Activated naive CD4-positive, alpha-beta T cell treated with anti-CD3 and anti-CD28 coated beads, Interleukin-2, amount 10 ng/mL, durations not matched to agents 7 days and 5 days (primary cell): ENCODE measurements around the gene NELL2.

Source experiments
- CTCF ChIA-PET: fragments of 350-600 bp; sonication (Branson Sonifier 250); formaldehyde crosslinking; loops from one replicate; lab custom pipeline; 2021; ENCODE audit warnings: antibody characterized with exemption; lab: Charles Lee
- DNase-seq: peaks from one replicate; pipeline ENCODE4 v3.0.0-alpha.2; 2020
- H3K27ac Mint-ChIP-seq: one replicate; pipeline ENCODE4 v1.8.0; 2021; ENCODE audit warnings: mild to moderate bottlenecking, moderate library complexity, mixed read lengths
- H3K27me3 Mint-ChIP-seq: one replicate; pipeline ENCODE4 v1.8.0; 2021; ENCODE audit warnings: mild to moderate bottlenecking, mixed read lengths
- H3K36me3 Mint-ChIP-seq: one replicate; pipeline ENCODE4 v1.8.0; 2021; ENCODE audit warnings: mixed read lengths
- H3K4me1 Mint-ChIP-seq: one replicate; pipeline ENCODE4 v1.8.0; 2021; ENCODE audit warnings: mixed read lengths
- H3K4me3 Mint-ChIP-seq: one replicate; pipeline ENCODE4 v1.8.0; 2021; ENCODE audit warnings: mild to moderate bottlenecking, moderate library complexity, mixed read lengths
- H3K9me3 Mint-ChIP-seq: one replicate; pipeline ENCODE4 v1.8.0; 2021; ENCODE audit warnings: mixed read lengths

Gene NELL2

GRCh38 chr12:44570036-44570583, 306.0 kb downstream of the NELL2 start:
- Mint-ChIP-seq H3K27ac (no peak overlapping the region), H3K4me1 (no peaks in the 10 kb centered on the region), H3K9me3 (no peaks in the 10 kb centered on the region), H3K4me3 (no peak overlapping the region), H3K36me3 (no peaks in the 10 kb centered on the region), H3K27me3 (no peaks in the 10 kb centered on the region)
- CTCF ChIA-PET = no interaction called here
- no peak for DNase-seq

- Mint-ChIP-seq H3K27me3 (no peaks in the 10 kb centered on the region), H3K4me3 (no peak overlapping the region), H3K36me3 (no peaks in the 10 kb centered on the region), H3K9me3 (no peaks in the 10 kb centered on the region), H3K4me1 (no peaks in the 10 kb centered on the region), H3K27ac (no peak overlapping the region)
- no peak for DNase-seq
- CTCF ChIA-PET = no interaction called here
Measured at GRCh38 chr12:44565163-44565562, 311.0 kb downstream of the NELL2 start.

DNA sequence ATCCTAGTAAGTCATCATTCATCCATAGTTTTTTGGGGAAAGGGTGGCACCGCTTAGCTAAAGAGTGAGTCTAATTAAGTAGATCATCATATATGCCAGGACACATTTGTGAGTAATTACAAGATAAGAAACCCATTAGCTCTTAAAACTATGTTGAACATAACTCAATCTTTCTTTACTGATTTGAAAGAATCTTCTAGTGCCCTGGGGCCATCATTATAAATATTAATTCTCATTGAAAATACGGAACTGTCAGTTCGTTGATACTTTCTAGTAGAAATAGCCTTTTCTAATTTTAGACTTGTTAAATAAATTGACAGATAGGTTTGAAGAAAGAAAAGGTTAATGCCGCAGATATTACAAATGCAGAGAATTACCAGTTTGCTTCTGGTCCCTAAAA, 312.6 kb downstream of the NELL2 start:
- Mint-ChIP-seq H3K36me3 (no peaks in the 10 kb centered on the region), H3K4me3 (no peak overlapping the region), H3K27me3 (no peaks in the 10 kb centered on the region), H3K27ac (no peak overlapping the region), H3K4me1 (no peaks in the 10 kb centered on the region), H3K9me3 (no peaks in the 10 kb centered on the region)
- DNase-seq = no peak
- CTCF ChIA-PET = no interaction called here

- Mint-ChIP-seq H3K4me1 (no peaks in the 10 kb centered on the region), H3K9me3 (peaks cover 3% of the 10 kb centered on the region), H3K36me3 (peaks cover 5% of the 10 kb centered on the region), H3K27ac (no peak overlapping the region), H3K27me3 (no peaks in the 10 kb centered on the region), H3K4me3 (no peak overlapping the region)
- CTCF ChIA-PET = no interaction called here
- DNase-seq = no peak
Measured at GRCh38 chr12:44558340-44559100, 317.6 kb downstream of the NELL2 start.

GRCh38 chr12:44555454-44555853, 320.7 kb downstream of the NELL2 start:
- no peak for DNase-seq
- H3K4me3 Mint-ChIP-seq = no peak overlapping the region
- H3K27ac Mint-ChIP-seq = no peak overlapping the region
- H3K36me3 Mint-ChIP-seq = peaks cover 5% of the 10 kb centered on the region
- CTCF ChIA-PET = interaction anchor here (0.9 kb wide), 1 partner anchor 23 kb away, joined by 3 read pairs; no protein-coding TSS in a partner anchor
- no peaks in the 10 kb centered on the region for H3K4me1 Mint-ChIP-seq
- H3K9me3 Mint-ChIP-seq = peaks cover 3% of the 10 kb centered on the region
- H3K27me3 Mint-ChIP-seq = no peaks in the 10 kb centered on the region

- no peaks in the 10 kb centered on the region for H3K9me3 Mint-ChIP-seq
- peaks cover 4% of the 10 kb centered on the region for H3K4me1 Mint-ChIP-seq
- CTCF ChIA-PET = no interaction called here
- DNase-seq = no peak
- peaks cover 2% of the 10 kb centered on the region for H3K36me3 Mint-ChIP-seq
- H3K27me3 Mint-ChIP-seq = no peaks in the 10 kb centered on the region
- no peak overlapping the region for H3K4me3 Mint-ChIP-seq
- H3K27ac Mint-ChIP-seq = no peak overlapping the region
Measured at GRCh38 chr12:44551631-44552030, 324.5 kb downstream of the NELL2 start.

GRCh38 chr12:44550377-44550776, 325.7 kb downstream of the NELL2 start:
- Mint-ChIP-seq H3K36me3 (peaks cover 2% of the 10 kb centered on the region), H3K27me3 (no peaks in the 10 kb centered on the region), H3K4me1 (peaks cover 4% of the 10 kb centered on the region), H3K9me3 (no peaks in the 10 kb centered on the region), H3K27ac (no peak overlapping the region), H3K4me3 (no peak overlapping the region)
- CTCF ChIA-PET = no interaction called here
- DNase-seq = no peak

DNA sequence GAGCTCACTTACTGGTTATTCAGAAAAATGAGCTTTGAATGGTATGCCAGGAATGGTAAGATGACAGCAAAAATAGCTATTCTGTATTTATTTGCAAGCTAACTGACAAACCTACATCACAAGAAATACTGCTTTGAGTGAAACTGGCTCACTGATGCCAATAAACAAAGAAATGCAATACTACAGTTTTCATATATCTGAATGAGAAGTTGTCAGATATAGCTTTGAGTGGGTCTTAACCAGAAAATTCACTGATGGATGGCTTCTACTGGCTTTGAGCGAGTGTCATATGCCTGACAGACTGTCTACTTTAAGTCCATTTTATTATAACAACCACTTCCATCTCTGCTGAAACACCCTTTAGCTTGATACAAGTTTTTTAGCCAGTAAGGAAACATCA, 330.1 kb downstream of the NELL2 start:
- DNase-seq = no peak
- peaks cover 2% of the 10 kb centered on the region for H3K36me3 Mint-ChIP-seq
- H3K27ac Mint-ChIP-seq = no peak overlapping the region
- H3K9me3 Mint-ChIP-seq = no peaks in the 10 kb centered on the region
- CTCF ChIA-PET = no interaction called here
- peaks cover 4% of the 10 kb centered on the region for H3K4me1 Mint-ChIP-seq
- H3K4me3 Mint-ChIP-seq = no peak overlapping the region
- no peaks in the 10 kb centered on the region for H3K27me3 Mint-ChIP-seq

GRCh38 chr12:44544018-44544417, 332.1 kb downstream of the NELL2 start:
- DNase-seq = no peak
- no peak overlapping the region for H3K27ac Mint-ChIP-seq
- no peaks in the 10 kb centered on the region for H3K36me3 Mint-ChIP-seq
- H3K27me3 Mint-ChIP-seq = no peaks in the 10 kb centered on the region
- H3K4me3 Mint-ChIP-seq = no peak overlapping the region
- no peaks in the 10 kb centered on the region for H3K9me3 Mint-ChIP-seq
- CTCF ChIA-PET = no interaction called here
- H3K4me1 Mint-ChIP-seq = peaks cover 3% of the 10 kb centered on the region

- Mint-ChIP-seq H3K27me3 (no peaks in the 10 kb centered on the region), H3K27ac (no peak overlapping the region), H3K9me3 (no peaks in the 10 kb centered on the region), H3K4me1 (no peaks in the 10 kb centered on the region), H3K4me3 (no peak overlapping the region), H3K36me3 (no peaks in the 10 kb centered on the region)
- CTCF ChIA-PET = no interaction called here
- DNase-seq = no peak
Measured at GRCh38 chr12:44542716-44543115, 333.4 kb downstream of the NELL2 start.

DNA sequence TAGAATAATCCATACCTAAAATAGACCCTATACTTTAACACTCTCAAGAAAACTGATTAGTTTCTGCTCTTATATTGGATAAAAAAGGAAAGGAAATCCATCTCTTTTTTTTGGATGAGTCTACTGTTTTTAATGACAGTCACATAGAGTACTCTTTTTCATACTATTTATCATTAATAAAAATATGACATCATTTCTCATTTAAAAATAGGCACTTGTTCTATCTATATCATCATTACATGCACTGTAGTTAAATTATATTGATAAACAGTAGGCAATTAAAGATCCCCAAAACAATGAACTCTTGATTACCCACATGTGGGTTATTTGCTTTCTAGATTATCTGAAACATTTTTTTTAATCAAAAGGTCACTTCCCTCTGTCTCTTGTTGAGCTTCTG, 338.8 kb downstream of the NELL2 start:
- CTCF ChIA-PET = no interaction called here
- H3K27ac Mint-ChIP-seq = no peak overlapping the region
- no peaks in the 10 kb centered on the region for H3K4me1 Mint-ChIP-seq

GRCh38 chr12:44532940-44533339, 343.2 kb downstream of the NELL2 start:
- Mint-ChIP-seq H3K27me3 (no peaks in the 10 kb centered on the region), H3K9me3 (no peaks in the 10 kb centered on the region), H3K27ac (no peak overlapping the region), H3K4me1 (no peaks in the 10 kb centered on the region), H3K36me3 (peaks cover 4% of the 10 kb centered on the region), H3K4me3 (no peak overlapping the region)
- no peak for DNase-seq
- CTCF ChIA-PET = no interaction called here

More for the DNA sequence above, 338.8 kb downstream of the NELL2 start:
- no peak for DNase-seq
- Mint-ChIP-seq H3K36me3 (peaks cover 4% of the 10 kb centered on the region), H3K9me3 (no peaks in the 10 kb centered on the region), H3K4me3 (no peak overlapping the region), H3K27me3 (no peaks in the 10 kb centered on the region)

GRCh38 chr12:44531320-44531971, 344.7 kb downstream of the NELL2 start:
- DNase-seq = no peak
- Mint-ChIP-seq H3K36me3 (peaks cover 5% of the 10 kb centered on the region), H3K27me3 (no peaks in the 10 kb centered on the region), H3K9me3 (no peaks in the 10 kb centered on the region), H3K27ac (no peak overlapping the region), H3K4me3 (no peak overlapping the region), H3K4me1 (no peaks in the 10 kb centered on the region)
- CTCF ChIA-PET = no interaction called here

DNA sequence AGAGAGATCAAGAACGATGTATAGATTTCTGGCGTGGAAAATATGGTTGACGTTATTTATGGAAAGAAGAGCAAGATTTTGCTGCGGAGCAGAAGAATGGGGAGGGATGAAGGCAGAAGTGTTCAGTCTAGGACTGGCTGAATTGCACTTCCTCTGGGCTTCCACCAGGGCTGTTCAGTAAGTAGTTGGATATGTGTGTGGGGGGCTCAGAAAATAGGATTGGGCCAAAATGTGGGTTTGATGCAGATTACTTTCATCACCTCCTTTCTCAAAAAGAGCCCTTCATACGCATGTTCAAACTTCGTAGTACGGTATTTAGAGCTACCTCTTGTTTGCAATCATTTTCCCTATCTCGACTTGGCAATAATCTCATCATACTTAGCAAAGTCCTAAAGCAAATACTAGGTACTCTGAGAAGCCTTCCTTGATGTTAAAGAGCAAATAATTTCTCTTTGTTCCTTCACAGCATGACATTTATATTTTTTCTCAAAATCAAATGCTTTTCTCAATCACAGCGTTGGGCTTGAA, 349.4 kb downstream of the NELL2 start:
- Mint-ChIP-seq H3K4me1 (no peaks in the 10 kb centered on the region), H3K36me3 (peaks cover 3% of the 10 kb centered on the region), H3K9me3 (no peaks in the 10 kb centered on the region), H3K4me3 (no peak overlapping the region), H3K27ac (no peak overlapping the region), H3K27me3 (no peaks in the 10 kb centered on the region)
- no peak for DNase-seq
- CTCF ChIA-PET = no interaction called here
